GM18858 (cell line): ENCODE data around the gene SIM2.

Experiments used
- ATAC-seq: cut with Tn5 transposase; IDR thresholded peaks from one replicate; pipeline ENCODE4 v1.9.1; 2021; ENCODE audit not compliant: unreplicated experiment

SIM2 gene

GRCh38 chr21:36734367-36735200 lies 35.7 kb downstream of the SIM2 start:
- ATAC-seq: no peak

GRCh38 chr21:36735201-36735515 lies 36.2 kb downstream of the SIM2 start:
- no peak for ATAC-seq

GRCh38 chr21:36735724-36736320 lies 36.9 kb downstream of the SIM2 start:
- no peak for ATAC-seq

- ATAC-seq: no peak
Observed at GRCh38 chr21:36738489-36739126, 39.7 kb downstream of the SIM2 start.

- no peak for ATAC-seq
Observed at GRCh38 chr21:36741506-36741905, 42.6 kb downstream of the SIM2 start.

GRCh38 chr21:36743008-36743407 lies 44.1 kb downstream of the SIM2 start:
- ATAC-seq: no peak

GRCh38 chr21:36743446-36743845 lies 44.5 kb downstream of the SIM2 start:
- no peak for ATAC-seq

GRCh38 chr21:36744190-36744559 lies 45.3 kb downstream of the SIM2 start:
- ATAC-seq: no peak

- no peak for ATAC-seq
Observed at GRCh38 chr21:36744560-36745231, 45.8 kb downstream of the SIM2 start.

- ATAC-seq: no peak
Observed at GRCh38 chr21:36745459-36745858, 46.5 kb downstream of the SIM2 start.

GRCh38 chr21:36747041-36747814 lies 48.3 kb downstream of the SIM2 start:
- ATAC-seq: no peak

GRCh38 chr21:36747815-36748383 lies 49.0 kb downstream of the SIM2 start:
- ATAC-seq: no peak

GRCh38 chr21:36749935-36750575 lies 51.1 kb downstream of the SIM2 start:
- no peak for ATAC-seq

- ATAC-seq: no peak
Observed at GRCh38 chr21:36750576-36750959, 51.7 kb downstream of the SIM2 start.

- no peak for ATAC-seq
Observed at GRCh38 chr21:36751383-36751782, 52.5 kb downstream of the SIM2 start.

- ATAC-seq: no peak
Observed at GRCh38 chr21:36753556-36753955, 54.6 kb downstream of the SIM2 start.

GRCh38 chr21:36754241-36754898 lies 55.5 kb downstream of the SIM2 start:
- ATAC-seq: no peak

- ATAC-seq: no peak
Observed at GRCh38 chr21:36756527-36756926, 57.6 kb downstream of the SIM2 start.

GRCh38 chr21:36757196-36757595 lies 58.3 kb downstream of the SIM2 start:
- no peak for ATAC-seq
